Heart right ventricle (tissue), 16 donors: ENCODE results near the gene KCNIP1. TPM values are rescaled to one million over a fixed set of nuclear protein-coding genes. Genes with fewer than 3 reads are reported as not detected.

Experiments
- ATAC-seq, 8 donors: fragments of 200-7000 bp; cut with Tn5 transposase; one replicate each; pipeline ENCODE4 v1.9.1; 2020; ENCODE audit warnings: mild to moderate bottlenecking in 8 of 8, moderate library complexity in 8 of 8, moderate number of reproducible peaks in 1 of 8
- DNase-seq, 2 donors: peaks; one replicate each; pipeline ENCODE4 v3.0.0-alpha.2; 2020
- H3K27ac ChIP-seq, 10 donors: fragments of 200-600 bp; sonication (generic) in 2 of 10; one replicate each; pipeline versions ENCODE4 v1.5.0 to v1.8.0; 2020 to 2022; ENCODE audit warnings: mild to moderate bottlenecking in 3 of 10
- H3K27me3 ChIP-seq, 7 donors: fragments of 200-600 bp; one replicate each; pipeline ENCODE4 v1.8.0; 2021 to 2022; ENCODE audit warnings: mild to moderate bottlenecking in 2 of 7
- H3K36me3 ChIP-seq, 9 donors: fragments of 200-600 bp; sonication (generic) in 1 of 9; one replicate each; pipeline versions ENCODE4 v1.5.0 to v1.8.0; 2020 to 2022; ENCODE audit warnings: mild to moderate bottlenecking in 2 of 9
- H3K4me1 ChIP-seq, 9 donors: fragments of 200-600 bp; sonication (generic) in 1 of 9; one replicate each; pipeline versions ENCODE4 v1.5.0 to v1.8.0; 2020 to 2022; ENCODE audit warnings: mild to moderate bottlenecking in 4 of 9
- H3K4me3 ChIP-seq, 10 donors: fragments of 200-600 bp; sonication (generic) in 2 of 10; one replicate each; pipeline versions ENCODE4 v1.5.0 to v1.8.0; 2020 to 2022; ENCODE audit warnings: mild to moderate bottlenecking in 7 of 10, moderate library complexity in 2 of 10
- H3K9me3 ChIP-seq, 11 donors: fragments of 200-600 bp in 10 of 11; sonication (generic) in 2 of 11; one replicate each; pipeline versions ENCODE4 v1.5.0 to v1.8.0; 2013 to 2022; ENCODE audit warnings: mild to moderate bottlenecking in 2 of 11, control low read depth in 1 of 11, moderate library complexity in 1 of 11
- CTCF ChIP-seq, 9 donors: fragments of 200-600 bp; sonication (generic) in 2 of 9; IDR thresholded peaks; one replicate each; pipeline versions ENCODE4 v1.5.0 to v1.8.0; 2021 to 2022; ENCODE audit warnings: antibody characterized with exemption in 9 of 9, mild to moderate bottlenecking in 5 of 9, moderate library complexity in 1 of 9
- WGBS, 2 donors: extraction: QIAGEN DNeasy Blood & Tissue Kit; methylation state at CpG; one replicate each; pipeline ENCODE4 v1.1.7; 2013; ENCODE audit warnings: inconsistent platforms in 1 of 2; 5-methylcytosine and 5-hydroxymethylcytosine counted together
- intact Hi-C, 10 donors: fragments of 100-400 bp; cut with DNase I; formaldehyde crosslinking; loops; one replicate each; pipeline versions ENCODE4 v1.11.1 to v1.14.2; 2022
- polyA plus RNA-seq, 2 donors: library from polyadenylated mRNA; stranded (reverse); fragments of 200-250 nt; gene quantifications; one replicate each; pipeline ENCODE4 v1.2.3, GENCODE V29; 2013
- total RNA-seq, 10 donors: library from RNA; stranded (reverse); fragmentation: NEBNext Ultra II Directional in 3 of 10; extraction: Animal tissue kit (Norgen Biotek cat#: 25700) in 3 of 10; gene quantifications; one replicate each; pipeline versions ENCODE4 v1.2.1 to v1.2.4, GENCODE V29; 2021 to 2023
- donor health status: Arrhythmogenic right ventricular cardiomyopathy.
- donor health status: ischemic (EF 13 %, LVEDD 7.1; RV severe dilation, severe dysfunction).
- donor health status: healthy with polysubstance abuse.
- donor health status: DM: no; HTN: yes; CAD: no.
- donor health status: DM: no; HTN: no; CAD: no.
- donor health status: ischemic (EF 25% LVEDD 6.9; RV normal size, moderate dysfunction).
- donor health status: ischemic (EF 25% LVEDD 5.7; RV mildly dilated, moderate dysfunction).
- donor health status: healthy.
- donor health status: DM: yes; HTN: yes; CAD: no.
- donor health status: Ischemic cardiomyopathy.
- donor health status: ischemic (EF 35%, LVEDD 5.7; RV mildly dilated, moderate dysfunction).
- donor health status: nonischemic (EF 11% LVEDD 7.7; RV severe dilation, severe dysfunction).
- donor health status: DM: yes; HTN: yes; CAD: no.
- donor health status: PGD.
- donor health status: ischemic (EF 29% LVEDD 5.4; RV normal size, mild dysfunction).
- donor health status: nonischemic (EF 23%, LVEDD 6.1; RV moderate dilation, normal function).

Gene KCNIP1
- total and polyA plus RNA-seq, 12 donors: 0.06 to 0.67 (median 0.21) TPM; not detected in 7

GRCh38 chr5:170769246-170769645 is 265.4 kb downstream of the KCNIP1 start:
- intact Hi-C loops: no loop called here
- TF ChIP-seq CTCF (IDR thresholded peaks at IDR 0.05): no peak
- Histone ChIP-seq H3K9me3 (no peaks in the 10 kb centered on the region), H3K4me3 (no peak overlapping the region), H3K27ac (no peak overlapping the region), H3K36me3 (no peaks in the 10 kb centered on the region), H3K27me3 (no peaks in the 10 kb centered on the region), H3K4me1 (peaks cover 0 to 14% (median 0%) of the 10 kb centered on the region in 9 donors)
- DNase-seq (no peak), ATAC-seq (no peak)
- WGBS, 2 donors: 32 to 36% methylated on average over 6 of the region's 6 CpGs

- H3K27me3 ChIP-seq: no peaks in the 10 kb centered on the region
- no peak for DNase-seq
- H3K27ac ChIP-seq: no peak overlapping the region
- WGBS, 2 donors: 90 to 93% methylated on average over 5 of the region's 5 CpGs
- H3K4me1 ChIP-seq: peaks cover 0 to 9% (median 0%) of the 10 kb centered on the region in 9 donors
- no peak for ATAC-seq
- H3K4me3 ChIP-seq: no peak overlapping the region
- intact Hi-C loops: no loop called here
- no peaks in the 10 kb centered on the region for H3K36me3 ChIP-seq
- TF ChIP-seq CTCF (IDR thresholded peaks at IDR 0.05): no peak
- no peaks in the 10 kb centered on the region for H3K9me3 ChIP-seq
These were observed 266.1 kb downstream of the KCNIP1 start for GRCh38 chr5:170769898-170770416.

GRCh38 chr5:170771496-170771895 is 267.7 kb downstream of the KCNIP1 start:
- Histone ChIP-seq H3K27ac (no peak overlapping the region), H3K4me3 (no peak overlapping the region), H3K9me3 (no peaks in the 10 kb centered on the region), H3K27me3 (no peaks in the 10 kb centered on the region), H3K4me1 (peaks cover 0 to 9% (median 0%) of the 10 kb centered on the region in 9 donors), H3K36me3 (no peaks in the 10 kb centered on the region)
- WGBS, 2 donors: 92 to 95% methylated on average over 15 of the region's 15 CpGs
- ATAC-seq: no peak
- intact Hi-C loops: no loop called here
- no peak for DNase-seq
- no peak for TF ChIP-seq CTCF (IDR thresholded peaks at IDR 0.05)

- WGBS, 2 donors: 92% methylated on average over 12 of the region's 12 CpGs
- no peak for DNase-seq
- H3K4me3 ChIP-seq: no peak overlapping the region
- ATAC-seq: peak in 1 of 8 donors; percentile 37
- intact Hi-C loops: no loop called here
- H3K27ac ChIP-seq: no peak overlapping the region
- H3K9me3 ChIP-seq: no peaks in the 10 kb centered on the region
- H3K36me3 ChIP-seq: no peaks in the 10 kb centered on the region
- H3K4me1 ChIP-seq: peaks cover 0 to 9% (median 0%) of the 10 kb centered on the region in 9 donors
- TF ChIP-seq CTCF (IDR thresholded peaks at IDR 0.05): no peak
- no peaks in the 10 kb centered on the region for H3K27me3 ChIP-seq
These were observed 269.5 kb downstream of the KCNIP1 start for GRCh38 chr5:170773024-170773985.
